ENCODE results near the gene TRIP12.

TRIP12 gene

GRCh38 chr2:229714736-229715541 is 206.9 kb downstream of the TRIP12 start:
- Histone ChIP-seq H3K4me2 (peak overlapping the region; percentile 100), H4K20me1 (peaks cover 25% of the 10 kb centered on the region), H3K36me3 (no peaks in the 10 kb centered on the region), H3K9ac (no peak overlapping the region), H3K9me3 (no peaks in the 10 kb centered on the region; the same call in 1 of the 2 replicates), H3K27ac (no peak overlapping the region), H3K27me3 (peaks cover 38% of the 10 kb centered on the region), H3K4me3 (peak overlapping the region; percentile 75), H3K4me1 (peaks cover 9% of the 10 kb centered on the region)
- TF ChIP-seq Cebpa-rat (IDR thresholded peaks at IDR 0.05) = no peak

DNA sequence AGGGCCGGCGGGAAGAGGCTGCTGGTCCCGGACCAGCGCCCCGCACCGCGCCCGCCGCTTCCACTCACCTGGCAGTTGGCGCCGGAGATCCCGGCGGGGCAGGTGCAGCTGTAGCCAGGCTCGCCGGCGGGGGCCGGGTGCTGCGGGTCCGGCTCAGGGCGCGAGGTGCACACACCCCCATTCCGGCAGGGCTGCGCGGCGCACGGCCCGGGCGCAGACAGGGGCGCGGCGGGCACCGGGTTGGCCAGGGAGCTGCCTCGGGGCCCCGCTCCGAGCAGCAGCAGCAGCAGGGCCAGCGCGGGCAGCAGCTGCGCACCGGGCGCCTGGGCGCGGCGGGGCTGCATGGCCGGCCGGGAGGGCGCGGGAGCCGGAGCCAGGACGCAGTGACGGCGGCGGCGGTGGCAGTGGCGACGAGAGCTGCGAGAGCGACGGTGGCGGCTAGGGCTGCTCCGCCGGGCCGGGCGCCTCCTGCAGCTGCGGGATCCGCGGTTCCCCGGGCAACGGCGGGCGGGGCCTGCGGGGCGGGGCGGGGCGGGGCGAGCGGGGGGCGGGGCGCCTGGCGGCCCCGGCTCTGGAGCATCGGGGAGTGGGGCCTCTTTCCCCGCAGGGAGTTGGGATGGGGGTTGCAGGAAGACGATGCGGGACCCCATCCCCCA is 207.6 kb downstream of the TRIP12 start, which contains the start of gene DNER:
Gene DNER, minus strand, starts transcription at position 476 of the 656 bp plus-strand sequence. Its CDS starts 132 bp downstream, at position 344.
- Histone ChIP-seq H3K27me3 (peaks cover 38% of the 10 kb centered on the region), H3K4me1 (peaks cover 9% of the 10 kb centered on the region), H3K9ac (0 out of 2 replicates have a peak within 1 kb of the TSS, but pooled peaks have one; percentile 50), H3K4me3 (peak within 1 kb of the TSS; percentile 75), H3K36me3 (no peaks in the 10 kb centered on the region), H3K9me3 (no peaks in the 10 kb centered on the region; the same call in 1 of the 2 replicates), H3K27ac (no peak within 1 kb of the TSS), H4K20me1 (peaks cover 25% of the 10 kb centered on the region), H3K4me2 (peak within 1 kb of the TSS; percentile 100)
- no peak for TF ChIP-seq Cebpa-rat (IDR thresholded peaks at IDR 0.05)
